ENCODE data around the gene AGPS.

DNA sequence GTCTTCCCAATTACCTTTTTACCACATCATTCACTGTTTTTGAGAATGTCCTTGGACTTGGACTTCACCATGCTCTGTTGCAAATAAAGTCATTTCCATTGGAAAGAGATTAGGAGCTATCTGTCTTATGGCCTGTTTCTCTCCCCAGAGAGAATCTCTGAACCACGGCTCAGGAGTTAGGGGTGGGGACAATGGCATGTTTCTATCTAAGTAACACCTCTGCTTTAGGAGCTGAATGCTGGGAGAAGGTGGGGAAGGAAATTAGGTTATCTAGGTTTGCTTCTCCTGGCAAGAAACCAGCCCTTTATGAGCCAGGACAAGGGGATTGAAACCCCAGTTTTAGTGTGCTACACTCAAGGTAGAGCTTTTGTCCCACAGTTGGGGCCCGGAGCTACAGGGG lies 86.3 kb downstream of the AGPS start:
- TF ChIP-seq CTCF (IDR thresholded peaks at IDR 0.05; ENCODE audit: low read depth, low read length) (no peak), EZH2phosphoT487 (IDR thresholded peaks at IDR 0.05; ENCODE audit: low read depth) (no peak)

All from OCI-LY3 (cell line).